ENCODE results near the gene PARP12. TPM values are rescaled to one million over a fixed set of nuclear protein-coding genes. Genes with fewer than 3 reads are reported as not detected.

Gene PARP12
- total RNA-seq, 1 donor from 2014 or later, result 2.9 TPM

DNA sequence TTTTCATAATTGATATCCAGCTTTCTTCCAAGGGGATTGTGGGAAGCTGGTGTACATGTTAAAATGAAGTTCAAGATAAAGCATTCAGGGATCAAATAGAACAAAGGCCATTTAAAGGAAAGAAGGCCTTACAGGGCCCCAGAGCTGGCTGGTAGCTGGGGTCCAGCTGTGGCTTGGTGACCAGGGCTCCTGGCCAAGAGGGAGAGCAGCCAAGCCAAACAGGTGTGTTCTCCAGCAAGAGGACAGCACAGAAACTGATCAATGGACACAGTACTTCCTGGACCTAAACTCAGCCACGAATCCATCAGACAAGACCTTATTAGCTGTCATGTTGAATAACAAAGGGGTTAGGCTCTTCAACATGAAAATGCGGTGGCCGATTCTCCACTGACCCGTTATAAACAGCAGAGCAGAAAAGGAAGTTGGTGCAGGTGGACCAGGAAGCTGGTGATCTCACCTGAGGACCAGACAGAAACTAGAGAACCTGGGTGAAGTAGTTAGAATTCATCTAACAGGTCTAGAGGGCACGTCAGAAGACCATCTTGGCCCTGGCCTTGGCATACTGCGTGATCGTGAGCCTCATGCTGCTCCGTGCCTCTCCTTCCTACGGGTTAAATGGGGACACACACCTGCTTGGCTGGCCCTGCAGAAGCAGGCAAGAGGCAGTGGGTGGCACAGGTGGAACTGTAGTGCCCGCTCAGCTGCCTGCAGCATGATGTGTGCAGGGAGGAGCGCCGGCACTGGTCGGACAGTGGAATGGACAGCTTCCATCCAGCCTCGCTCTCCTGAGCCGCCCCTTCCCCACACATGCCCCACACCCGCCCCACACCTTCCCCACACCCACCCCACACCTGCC, 53.8 kb downstream of the PARP12 start:
- H3K36me3 Mint-ChIP-seq (ENCODE audit: low read depth), result no peaks in the 10 kb centered on the region
- peaks cover 6% of the 10 kb centered on the region for H3K4me1 Mint-ChIP-seq
- DNase-seq (ENCODE audit: low read depth, low spot score), result no peak
- H3K4me3 Mint-ChIP-seq, result no peak overlapping the region
- H3K27ac Mint-ChIP-seq (ENCODE audit: unreplicated experiment), result no peak overlapping the region
- no peaks in the 10 kb centered on the region for H3K9me3 Mint-ChIP-seq
- H3K27me3 Mint-ChIP-seq (ENCODE audit: low read depth), result peaks cover 32% of the 10 kb centered on the region
- TF ChIP-seq, protein P1, sequence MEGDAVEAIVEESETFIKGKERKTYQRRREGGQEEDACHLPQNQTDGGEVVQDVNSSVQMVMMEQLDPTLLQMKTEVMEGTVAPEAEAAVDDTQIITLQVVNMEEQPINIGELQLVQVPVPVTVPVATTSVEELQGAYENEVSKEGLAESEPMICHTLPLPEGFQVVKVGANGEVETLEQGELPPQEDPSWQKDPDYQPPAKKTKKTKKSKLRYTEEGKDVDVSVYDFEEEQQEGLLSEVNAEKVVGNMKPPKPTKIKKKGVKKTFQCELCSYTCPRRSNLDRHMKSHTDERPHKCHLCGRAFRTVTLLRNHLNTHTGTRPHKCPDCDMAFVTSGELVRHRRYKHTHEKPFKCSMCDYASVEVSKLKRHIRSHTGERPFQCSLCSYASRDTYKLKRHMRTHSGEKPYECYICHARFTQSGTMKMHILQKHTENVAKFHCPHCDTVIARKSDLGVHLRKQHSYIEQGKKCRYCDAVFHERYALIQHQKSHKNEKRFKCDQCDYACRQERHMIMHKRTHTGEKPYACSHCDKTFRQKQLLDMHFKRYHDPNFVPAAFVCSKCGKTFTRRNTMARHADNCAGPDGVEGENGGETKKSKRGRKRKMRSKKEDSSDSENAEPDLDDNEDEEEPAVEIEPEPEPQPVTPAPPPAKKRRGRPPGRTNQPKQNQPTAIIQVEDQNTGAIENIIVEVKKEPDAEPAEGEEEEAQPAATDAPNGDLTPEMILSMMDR (conservative IDR thresholded peaks at IDR 0.05), result no peak

DNA sequence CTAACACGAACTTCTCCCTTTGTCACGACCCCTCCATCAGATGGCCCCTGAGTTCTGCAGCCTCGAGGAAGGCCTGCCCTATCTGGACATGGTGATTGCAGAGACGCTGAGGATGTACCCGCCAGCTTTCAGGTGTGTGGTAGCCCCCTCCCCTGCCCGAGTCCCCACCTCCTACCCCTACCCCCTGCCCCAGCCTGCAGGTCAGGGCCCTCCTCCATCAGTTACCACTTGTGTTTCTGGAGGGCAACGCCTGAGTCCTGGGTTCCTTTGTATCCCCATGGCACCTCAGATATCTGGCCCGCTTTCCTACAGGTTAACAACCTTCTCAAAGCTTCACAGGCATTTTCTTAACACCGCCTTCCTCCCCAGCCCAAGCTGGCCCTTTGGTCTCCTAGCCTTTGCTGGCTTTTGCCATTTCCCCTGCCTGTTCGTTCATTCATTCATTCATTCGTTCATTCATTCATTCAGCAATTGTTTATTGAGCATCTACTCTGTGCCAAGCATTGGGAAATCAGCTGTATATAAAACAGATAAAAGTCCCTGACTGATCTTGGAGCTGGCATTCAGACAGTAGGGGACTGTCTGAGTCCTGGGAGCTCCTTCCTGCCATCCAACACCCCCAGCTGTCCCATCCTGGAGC, 55.6 kb downstream of the PARP12 start:
- H3K36me3 Mint-ChIP-seq (ENCODE audit: low read depth), result no peaks in the 10 kb centered on the region

DNA sequence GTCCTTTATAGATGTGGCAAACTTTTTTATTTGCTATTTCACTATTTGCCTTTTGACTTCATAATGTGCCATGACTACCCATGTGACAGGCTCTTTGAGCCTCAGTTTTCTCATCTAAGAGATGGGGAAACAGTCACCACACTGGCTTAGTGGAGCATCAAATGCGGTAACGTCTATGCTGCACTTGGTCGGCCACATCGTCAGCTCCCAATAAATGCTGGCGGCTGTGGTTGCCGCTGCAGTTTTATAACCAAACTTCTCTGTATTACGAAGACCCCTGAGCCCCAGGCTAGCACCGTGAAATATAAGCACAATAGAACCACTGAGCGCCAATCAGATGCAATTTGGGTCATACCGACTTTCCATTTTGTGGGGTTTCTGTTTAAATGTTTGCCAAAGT, 56.2 kb downstream of the PARP12 start:
- Mint-ChIP-seq H3K4me3 (no peak overlapping the region), H3K27ac (ENCODE audit: unreplicated experiment) (no peak overlapping the region), H3K36me3 (ENCODE audit: low read depth) (no peaks in the 10 kb centered on the region), H3K4me1 (peaks cover 12% of the 10 kb centered on the region), H3K9me3 (no peaks in the 10 kb centered on the region), H3K27me3 (ENCODE audit: low read depth) (peaks cover 16% of the 10 kb centered on the region)
- TF ChIP-seq, protein P1 (conservative IDR thresholded peaks at IDR 0.05), result no peak
- DNase-seq (ENCODE audit: low read depth, low spot score), result no peak

More for the DNA sequence above, 55.6 kb downstream of the PARP12 start:
- no peaks in the 10 kb centered on the region for H3K9me3 Mint-ChIP-seq
- H3K27me3 Mint-ChIP-seq (ENCODE audit: low read depth), result peaks cover 21% of the 10 kb centered on the region
- DNase-seq (ENCODE audit: low read depth, low spot score), result no peak
- H3K4me3 Mint-ChIP-seq, result no peak overlapping the region
- H3K4me1 Mint-ChIP-seq, result peaks cover 10% of the 10 kb centered on the region
- TF ChIP-seq, protein P1 (conservative IDR thresholded peaks at IDR 0.05), result no peak
- H3K27ac Mint-ChIP-seq (ENCODE audit: unreplicated experiment), result no peak overlapping the region

DNA sequence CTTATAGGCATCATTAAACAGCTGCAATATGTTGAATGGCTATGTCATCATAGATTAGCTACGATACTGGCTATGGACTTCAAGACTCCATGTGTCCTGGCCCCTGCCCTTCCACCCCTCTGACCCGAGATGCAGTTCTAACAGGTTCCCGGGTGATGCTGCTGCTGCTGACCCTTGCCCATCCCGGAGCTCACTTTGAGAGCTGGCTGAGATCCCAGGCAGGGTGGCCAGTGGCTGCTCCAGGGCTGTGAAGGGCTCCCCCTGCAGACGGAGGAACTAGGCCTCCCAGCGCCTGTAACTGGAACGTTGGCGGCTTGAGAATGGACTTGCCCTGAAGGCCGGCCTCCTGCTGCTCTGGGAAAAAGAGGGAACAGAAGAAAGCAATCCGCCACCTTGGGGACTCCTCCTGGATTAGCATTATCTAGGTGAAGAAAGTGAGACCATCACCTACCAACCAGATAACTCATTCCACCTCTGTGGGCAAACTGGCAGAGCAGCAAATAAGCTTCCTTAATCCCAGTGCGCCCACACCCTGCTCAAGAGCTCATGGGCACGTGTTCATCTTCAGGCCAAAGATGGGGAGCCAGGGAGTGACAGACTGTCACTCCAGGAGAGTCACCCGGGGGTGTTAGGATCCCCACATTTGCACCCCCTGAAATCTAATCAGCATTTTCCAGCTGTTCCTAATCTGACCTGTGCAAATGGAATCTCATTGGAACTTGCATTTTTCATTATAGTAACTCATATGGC, 56.8 kb downstream of the PARP12 start:
- Mint-ChIP-seq H3K27me3 (ENCODE audit: low read depth) (peaks cover 10% of the 10 kb centered on the region), H3K4me1 (peaks cover 12% of the 10 kb centered on the region), H3K27ac (ENCODE audit: unreplicated experiment) (no peak overlapping the region), H3K36me3 (ENCODE audit: low read depth) (no peaks in the 10 kb centered on the region), H3K4me3 (no peak overlapping the region), H3K9me3 (no peaks in the 10 kb centered on the region)
- TF ChIP-seq, protein P1 (conservative IDR thresholded peaks at IDR 0.05), result peak; percentile 47
- DNase-seq (ENCODE audit: low read depth, low spot score), result peak; percentile 36

DNA sequence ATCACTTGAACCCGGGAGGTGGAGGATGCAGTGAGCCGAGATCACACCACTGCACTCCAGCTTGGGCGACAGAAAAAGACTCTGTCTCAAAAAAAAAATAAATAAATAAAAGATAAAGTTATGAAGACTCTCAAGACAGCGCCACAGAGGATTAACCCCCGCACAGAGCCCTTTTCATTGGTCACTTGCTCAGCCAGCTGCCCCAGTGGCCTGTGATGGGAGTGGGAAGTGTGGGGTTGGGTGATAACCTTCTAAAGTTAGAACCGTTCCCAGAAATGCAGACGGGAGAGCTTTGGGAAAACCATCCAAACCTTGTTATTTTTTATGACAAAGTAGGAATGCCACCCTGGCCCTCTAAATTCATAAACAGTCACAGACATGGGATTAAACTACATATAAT, 57.4 kb downstream of the PARP12 start:
- H3K27ac Mint-ChIP-seq (ENCODE audit: unreplicated experiment), result no peak overlapping the region
- H3K27me3 Mint-ChIP-seq (ENCODE audit: low read depth), result peaks cover 5% of the 10 kb centered on the region
- no peak overlapping the region for H3K4me3 Mint-ChIP-seq

More for the DNA sequence above, 57.4 kb downstream of the PARP12 start:
- H3K9me3 Mint-ChIP-seq, result no peaks in the 10 kb centered on the region
- TF ChIP-seq, protein P1 (conservative IDR thresholded peaks at IDR 0.05), result no peak
- H3K4me1 Mint-ChIP-seq, result peaks cover 8% of the 10 kb centered on the region
- DNase-seq (ENCODE audit: low read depth, low spot score), result no peak
- no peaks in the 10 kb centered on the region for H3K36me3 Mint-ChIP-seq (ENCODE audit: low read depth)
